ENCODE results near the gene SLC27A2.
"Not testable (repeated sequence)": the region's sequence is repeated elsewhere in the genome, so short reads cannot be mapped to it uniquely, and the experiment has no call there.

The SLC27A2 gene

DNA sequence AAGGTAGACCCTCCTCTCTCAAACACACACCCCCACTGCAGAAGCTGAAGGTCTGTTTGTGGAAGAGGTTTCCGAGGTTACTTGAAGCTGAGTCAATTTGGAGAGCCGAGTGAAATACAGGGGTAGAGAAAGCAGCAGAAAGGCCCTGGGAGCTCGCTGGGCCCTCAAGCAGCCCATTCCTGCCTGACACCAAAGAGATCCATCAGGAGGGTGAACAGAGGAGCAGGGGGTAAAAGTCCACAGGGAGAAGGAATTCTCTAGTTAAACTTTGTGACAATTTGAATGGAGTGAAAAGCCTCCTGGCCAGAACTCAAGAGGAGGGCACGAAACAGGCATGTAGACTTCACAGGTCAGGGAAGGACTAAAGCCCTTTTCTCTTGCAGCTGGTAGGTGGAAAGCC is 13.6 kb upstream of the SLC27A2 start:
- Histone ChIP-seq H3K36me3 (ENCODE audit: low read depth) (no peaks in the 10 kb centered on the region), H3K4me3 (ENCODE audit: severe bottlenecking) (no peak overlapping the region), H3K27ac (ENCODE audit: poor library complexity, severe bottlenecking) (no peak overlapping the region), H3K27me3 (ENCODE audit: insufficient read depth, poor library complexity, severe bottlenecking) (no peaks in the 10 kb centered on the region), H3K4me1 (ENCODE audit: insufficient read depth, poor library complexity, severe bottlenecking) (peaks cover 19% of the 10 kb centered on the region), H3K9me3 (ENCODE audit: severe bottlenecking) (no peaks in the 10 kb centered on the region)
- TF ChIP-seq, protein P1, sequence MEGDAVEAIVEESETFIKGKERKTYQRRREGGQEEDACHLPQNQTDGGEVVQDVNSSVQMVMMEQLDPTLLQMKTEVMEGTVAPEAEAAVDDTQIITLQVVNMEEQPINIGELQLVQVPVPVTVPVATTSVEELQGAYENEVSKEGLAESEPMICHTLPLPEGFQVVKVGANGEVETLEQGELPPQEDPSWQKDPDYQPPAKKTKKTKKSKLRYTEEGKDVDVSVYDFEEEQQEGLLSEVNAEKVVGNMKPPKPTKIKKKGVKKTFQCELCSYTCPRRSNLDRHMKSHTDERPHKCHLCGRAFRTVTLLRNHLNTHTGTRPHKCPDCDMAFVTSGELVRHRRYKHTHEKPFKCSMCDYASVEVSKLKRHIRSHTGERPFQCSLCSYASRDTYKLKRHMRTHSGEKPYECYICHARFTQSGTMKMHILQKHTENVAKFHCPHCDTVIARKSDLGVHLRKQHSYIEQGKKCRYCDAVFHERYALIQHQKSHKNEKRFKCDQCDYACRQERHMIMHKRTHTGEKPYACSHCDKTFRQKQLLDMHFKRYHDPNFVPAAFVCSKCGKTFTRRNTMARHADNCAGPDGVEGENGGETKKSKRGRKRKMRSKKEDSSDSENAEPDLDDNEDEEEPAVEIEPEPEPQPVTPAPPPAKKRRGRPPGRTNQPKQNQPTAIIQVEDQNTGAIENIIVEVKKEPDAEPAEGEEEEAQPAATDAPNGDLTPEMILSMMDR (IDR thresholded peaks at IDR 0.05; ENCODE audit: poor library complexity, severe bottlenecking), result no peak
- ATAC-seq (ENCODE audit: low read depth) (no peak), DNase-seq (ENCODE audit: low spot score) (no peak)

DNA sequence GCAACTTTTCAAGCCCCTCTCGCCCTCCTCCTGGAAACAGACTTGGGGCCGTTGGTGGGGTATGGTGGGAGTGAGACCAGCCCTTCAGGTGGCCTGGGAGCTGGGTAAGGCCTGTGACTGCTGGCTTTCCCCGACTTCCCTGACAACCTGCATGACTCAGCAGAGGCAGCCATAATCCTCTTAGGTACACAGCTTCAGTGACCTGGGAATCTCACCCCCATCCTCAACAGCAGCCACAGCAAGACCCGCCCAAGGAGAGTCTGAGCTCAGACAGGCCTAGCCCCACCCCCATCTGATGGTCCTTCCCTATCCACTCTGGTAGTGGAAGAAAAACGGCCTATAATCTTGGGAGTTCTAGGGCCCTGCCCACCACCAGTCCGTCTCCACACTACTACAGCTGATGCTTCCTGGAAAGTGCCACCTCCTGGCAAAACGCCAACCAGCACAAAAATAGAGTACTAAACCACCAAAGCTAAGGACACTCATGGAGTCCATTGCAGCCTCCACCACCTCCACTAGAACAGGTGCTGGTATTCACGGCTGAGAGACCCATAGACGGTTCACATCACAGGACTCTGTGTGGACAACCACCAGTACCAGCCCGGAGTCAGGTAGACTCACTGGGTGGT is 13.1 kb upstream of the SLC27A2 start:
- peaks cover 17% of the 10 kb centered on the region for H3K4me1 ChIP-seq (ENCODE audit: insufficient read depth, poor library complexity, severe bottlenecking)
- H3K27ac ChIP-seq (ENCODE audit: poor library complexity, severe bottlenecking), result no peak overlapping the region
- no peaks in the 10 kb centered on the region for H3K9me3 ChIP-seq (ENCODE audit: severe bottlenecking)
- ATAC-seq (ENCODE audit: low read depth) (no peak), DNase-seq (ENCODE audit: low spot score) (no peak)
- no peak overlapping the region for H3K4me3 ChIP-seq (ENCODE audit: severe bottlenecking)
- TF ChIP-seq, protein P1 (IDR thresholded peaks at IDR 0.05; ENCODE audit: poor library complexity, severe bottlenecking), result no peak
- H3K27me3 ChIP-seq (ENCODE audit: insufficient read depth, poor library complexity, severe bottlenecking), result no peaks in the 10 kb centered on the region
- no peaks in the 10 kb centered on the region for H3K36me3 ChIP-seq (ENCODE audit: low read depth)

DNA sequence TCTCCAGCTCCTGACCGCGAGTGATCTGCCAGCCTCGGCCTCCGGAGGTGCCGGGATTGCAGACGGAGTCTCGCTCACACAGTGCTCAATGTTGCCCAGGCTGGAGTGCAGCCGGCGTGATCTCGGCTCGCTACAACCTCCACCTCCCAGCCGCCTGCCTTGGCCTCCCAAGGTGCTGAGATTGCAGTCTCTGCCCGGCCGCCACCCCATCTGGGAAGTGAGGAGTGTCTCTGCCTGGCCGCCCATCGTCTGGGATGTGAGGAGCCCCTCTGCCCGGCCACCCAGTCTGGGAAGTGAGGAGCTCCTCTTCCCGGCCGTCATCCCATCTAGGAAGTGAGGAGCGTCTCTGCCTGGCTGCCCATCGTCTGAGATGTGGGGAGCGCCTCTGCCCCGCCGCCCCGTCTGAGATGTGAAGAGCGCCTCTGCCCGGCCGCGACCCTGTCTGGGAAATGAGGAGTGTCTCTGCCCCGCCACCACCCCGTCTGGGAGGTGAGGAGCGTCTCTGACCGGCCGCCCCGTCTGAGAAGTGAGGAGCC is 9.6 kb upstream of the SLC27A2 start:
- not testable (repeated sequence) for H3K9me3 ChIP-seq (ENCODE audit: severe bottlenecking); DNase-seq (ENCODE audit: low spot score); H3K27ac ChIP-seq (ENCODE audit: poor library complexity, severe bottlenecking); H3K4me1 ChIP-seq (ENCODE audit: insufficient read depth, poor library complexity, severe bottlenecking); H3K4me3 ChIP-seq (ENCODE audit: severe bottlenecking); H3K36me3 ChIP-seq (ENCODE audit: low read depth); ATAC-seq (ENCODE audit: low read depth); H3K27me3 ChIP-seq (ENCODE audit: insufficient read depth, poor library complexity, severe bottlenecking)

DNA sequence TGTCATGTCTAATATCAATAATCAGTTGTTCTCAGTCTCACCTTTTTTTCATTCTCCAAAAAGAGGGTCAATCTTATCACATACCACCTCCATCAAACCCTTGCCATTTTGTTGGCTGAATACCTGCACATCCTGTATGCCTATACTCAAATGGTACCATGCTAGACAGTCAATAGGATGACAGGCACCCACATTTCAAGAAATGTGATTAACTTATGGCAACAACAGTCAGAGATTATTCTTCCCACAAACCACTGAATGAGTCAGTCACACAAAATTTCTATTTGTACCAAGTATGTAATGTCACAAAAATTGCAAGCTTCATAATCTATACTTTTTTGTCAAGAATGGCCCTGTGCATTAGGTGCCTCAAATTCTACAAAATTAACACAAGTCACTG is 5.1 kb upstream of the SLC27A2 start:
- no peaks in the 10 kb centered on the region for H3K4me1 ChIP-seq (ENCODE audit: insufficient read depth, poor library complexity, severe bottlenecking)
- H3K9me3 ChIP-seq (ENCODE audit: severe bottlenecking), result no peaks in the 10 kb centered on the region
- no peak for ATAC-seq (ENCODE audit: low read depth)
- H3K27ac ChIP-seq (ENCODE audit: poor library complexity, severe bottlenecking), result no peak overlapping the region
- DNase-seq (ENCODE audit: low spot score), result no peak
- peaks cover 10% of the 10 kb centered on the region for H3K27me3 ChIP-seq (ENCODE audit: insufficient read depth, poor library complexity, severe bottlenecking)
- TF ChIP-seq, protein P1 (IDR thresholded peaks at IDR 0.05; ENCODE audit: poor library complexity, severe bottlenecking), result no peak
- H3K4me3 ChIP-seq (ENCODE audit: severe bottlenecking), result no peak overlapping the region
- H3K36me3 ChIP-seq (ENCODE audit: low read depth), result no peaks in the 10 kb centered on the region

DNA sequence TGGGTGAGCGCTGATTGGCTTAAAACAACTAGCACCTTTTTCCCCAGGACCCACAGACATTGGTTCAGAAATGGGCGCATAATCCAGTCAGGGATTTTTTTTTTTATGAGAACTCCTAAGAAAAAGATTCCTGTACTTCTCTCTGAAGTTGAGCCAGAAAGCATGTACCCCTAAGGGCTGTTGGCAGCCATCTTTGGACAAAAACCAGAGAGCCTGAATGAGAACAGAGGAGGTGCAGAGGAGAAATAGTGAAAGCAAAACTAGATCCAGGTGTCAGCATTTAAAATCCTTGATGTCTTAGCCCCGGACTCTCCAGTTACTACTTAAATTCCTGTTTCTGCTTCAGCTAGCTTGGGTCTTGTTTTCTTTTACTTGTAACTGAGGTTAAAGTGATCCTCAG is 1.9 kb upstream of the SLC27A2 start:
- H3K4me3 ChIP-seq (ENCODE audit: severe bottlenecking), result no peak overlapping the region
- H3K4me1 ChIP-seq (ENCODE audit: insufficient read depth, poor library complexity, severe bottlenecking), result no peaks in the 10 kb centered on the region
- H3K27ac ChIP-seq (ENCODE audit: poor library complexity, severe bottlenecking), result no peak overlapping the region
- H3K36me3 ChIP-seq (ENCODE audit: low read depth), result no peaks in the 10 kb centered on the region
- DNase-seq (ENCODE audit: low spot score), result no peak
- TF ChIP-seq, protein P1 (IDR thresholded peaks at IDR 0.05; ENCODE audit: poor library complexity, severe bottlenecking), result no peak
- no peak for ATAC-seq (ENCODE audit: low read depth)
- no peaks in the 10 kb centered on the region for H3K9me3 ChIP-seq (ENCODE audit: severe bottlenecking)
- H3K27me3 ChIP-seq (ENCODE audit: insufficient read depth, poor library complexity, severe bottlenecking), result peaks cover 18% of the 10 kb centered on the region

All from RWPE2 (cell line).